SK-N-SH treated with all-trans-retinoic acid at 6 μM for 48 hours (cell line): ENCODE data around the gene CCR6.

Experiments used
- ISL1 ChIP-seq: fragments of 250-450 bp; sonication (Bioruptor Pico); IDR thresholded peaks from 2 replicates; pipeline ENCODE4 v2.1.2; 2022; ENCODE audit warnings: mild to moderate bottlenecking, moderate library complexity
- ZNF8 ChIP-seq: fragments of 450-650 bp; formaldehyde crosslinking; IDR thresholded peaks from 2 replicates; pipeline ENCODE4 v1.5.0; 2020; ENCODE audit warnings: mild to moderate bottlenecking, moderate library complexity
- TF ChIP-seq, protein P1 (sequence below): fragments of 250-450 bp; sonication (Bioruptor Pico); IDR thresholded peaks from 2 replicates; pipeline ENCODE4 v1.5.1; 2021; ENCODE audit warnings: mild to moderate bottlenecking, moderate library complexity
- TF ChIP-seq, protein P2 (sequence below): fragments of 250-450 bp; sonication (Bioruptor Pico); IDR thresholded peaks from 2 replicates; pipeline ENCODE4 v1.8.0; 2021; ENCODE audit warnings: low read depth, mild to moderate bottlenecking, moderate library complexity, borderline replicate concordance

DNA sequence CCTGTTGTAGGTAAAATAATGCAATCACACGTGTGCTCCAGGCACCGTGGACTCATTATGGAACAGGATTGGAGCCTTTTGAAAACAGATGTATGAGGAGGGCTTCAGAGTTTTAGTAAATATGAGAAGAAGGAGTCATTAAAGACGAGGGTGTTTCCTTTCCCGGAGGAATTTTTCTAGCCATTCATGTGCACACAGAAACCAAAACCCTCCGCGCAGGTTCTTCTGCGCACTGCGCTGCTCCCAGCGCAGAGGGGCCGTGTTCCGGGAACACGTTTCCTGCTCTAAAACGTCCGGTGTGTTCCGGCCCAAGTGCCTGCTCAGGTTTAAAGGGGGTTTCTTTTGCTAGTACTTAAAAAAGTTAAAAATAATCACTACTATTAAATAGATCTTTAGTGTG is 23.2 kb downstream of the CCR6 start:
- no peak for TF ChIP-seq ISL1 (CRISPR knock-in tag)
- TF ChIP-seq, protein P1, sequence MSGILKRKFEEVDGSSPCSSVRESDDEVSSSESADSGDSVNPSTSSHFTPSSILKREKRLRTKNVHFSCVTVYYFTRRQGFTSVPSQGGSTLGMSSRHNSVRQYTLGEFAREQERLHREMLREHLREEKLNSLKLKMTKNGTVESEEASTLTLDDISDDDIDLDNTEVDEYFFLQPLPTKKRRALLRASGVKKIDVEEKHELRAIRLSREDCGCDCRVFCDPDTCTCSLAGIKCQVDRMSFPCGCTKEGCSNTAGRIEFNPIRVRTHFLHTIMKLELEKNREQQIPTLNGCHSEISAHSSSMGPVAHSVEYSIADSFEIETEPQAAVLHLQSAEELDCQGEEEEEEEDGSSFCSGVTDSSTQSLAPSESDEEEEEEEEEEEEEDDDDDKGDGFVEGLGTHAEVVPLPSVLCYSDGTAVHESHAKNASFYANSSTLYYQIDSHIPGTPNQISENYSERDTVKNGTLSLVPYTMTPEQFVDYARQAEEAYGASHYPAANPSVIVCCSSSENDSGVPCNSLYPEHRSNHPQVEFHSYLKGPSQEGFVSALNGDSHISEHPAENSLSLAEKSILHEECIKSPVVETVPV (CRISPR knock-in tag): no peak
- TF ChIP-seq, protein P2, sequence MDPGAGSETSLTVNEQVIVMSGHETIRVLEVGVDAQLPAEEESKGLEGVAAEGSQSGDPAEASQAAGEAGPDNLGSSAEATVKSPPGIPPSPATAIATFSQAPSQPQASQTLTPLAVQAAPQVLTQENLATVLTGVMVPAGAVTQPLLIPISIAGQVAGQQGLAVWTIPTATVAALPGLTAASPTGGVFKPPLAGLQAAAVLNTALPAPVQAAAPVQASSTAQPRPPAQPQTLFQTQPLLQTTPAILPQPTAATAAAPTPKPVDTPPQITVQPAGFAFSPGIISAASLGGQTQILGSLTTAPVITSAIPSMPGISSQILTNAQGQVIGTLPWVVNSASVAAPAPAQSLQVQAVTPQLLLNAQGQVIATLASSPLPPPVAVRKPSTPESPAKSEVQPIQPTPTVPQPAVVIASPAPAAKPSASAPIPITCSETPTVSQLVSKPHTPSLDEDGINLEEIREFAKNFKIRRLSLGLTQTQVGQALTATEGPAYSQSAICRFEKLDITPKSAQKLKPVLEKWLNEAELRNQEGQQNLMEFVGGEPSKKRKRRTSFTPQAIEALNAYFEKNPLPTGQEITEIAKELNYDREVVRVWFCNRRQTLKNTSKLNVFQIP (CRISPR knock-in tag): no peak
- no peak for TF ChIP-seq ZNF8 (CRISPR knock-in tag)
